ENCODE measurements around the gene SNAP91. TPM values are rescaled to one million over a fixed set of nuclear protein-coding genes. Genes with fewer than 3 reads are reported as not detected.
"Not testable (repeated sequence)": the region's sequence is repeated elsewhere in the genome, so short reads cannot be mapped to it uniquely, and the experiment has no call there.

The SNAP91 gene
- total RNA-seq, 1 experiment from 2014 or later, result 1.3 TPM

- Histone ChIP-seq H3K27ac (ENCODE audit: insufficient read length, low read depth, low read length) (no peak overlapping the region), H4K8ac (replicated peaks; ENCODE audit: insufficient read length, low read depth, low read length) (no peak overlapping the region), H4K91ac (ENCODE audit: insufficient read length, low read depth, low read length) (no peak overlapping the region), H4K5ac (ENCODE audit: insufficient read length, low read depth, low read length) (no peak overlapping the region), H3K4me1 (ENCODE audit: insufficient read depth, low read length) (peaks cover 2% of the 10 kb centered on the region; the same call in 1 of the 2 replicates), H2AK5ac (ENCODE audit: insufficient read length, low read length) (no peak overlapping the region), H3K4me2 (ENCODE audit: insufficient read depth, insufficient read length, low read length) (no peak overlapping the region), H2BK120ac (ENCODE audit: low read depth, low read length, poor library complexity, severe bottlenecking) (no peak overlapping the region), H3K14ac (ENCODE audit: insufficient read depth, low read length) (no peak overlapping the region), H2BK20ac (ENCODE audit: low read depth, low read length, poor library complexity, severe bottlenecking) (no peak overlapping the region), H4K20me1 (ENCODE audit: control insufficient read depth, insufficient read depth, insufficient read length) (no peaks in the 10 kb centered on the region), H2AFZ (ENCODE audit: low read length) (no peak overlapping the region), H3K27me3 (ENCODE audit: insufficient read depth, low read length) (no peaks in the 10 kb centered on the region), H3K9me3 (ENCODE audit: control insufficient read depth, low read depth, low read length) (no peaks in the 10 kb centered on the region), H3K79me1 (ENCODE audit: insufficient read depth, low read depth, low read length, poor library complexity, severe bottlenecking) (no peaks in the 10 kb centered on the region), H3K23ac (ENCODE audit: insufficient read length, low read depth, low read length) (no peak overlapping the region), H3K9ac (ENCODE audit: extremely low read depth, insufficient read length, low read length) (no peak overlapping the region), H3K56ac (ENCODE audit: insufficient read length, low read depth, low read length) (no peak overlapping the region), H2BK15ac (ENCODE audit: low read depth, low read length) (no peak overlapping the region), H3K4ac (ENCODE audit: low read depth, low read length) (no peak overlapping the region), H3K18ac (ENCODE audit: insufficient read length, low read depth, low read length) (no peak overlapping the region), H2BK12ac (ENCODE audit: insufficient read length, low read depth, low read length) (no peak overlapping the region), H3K79me2 (ENCODE audit: insufficient read depth, low read length) (no peaks in the 10 kb centered on the region), H2BK5ac (ENCODE audit: insufficient read length, low read length) (no peak overlapping the region), H3T11ph (ENCODE audit: low read length) (no peak overlapping the region), H3K23me2 (ENCODE audit: insufficient read length, low read depth, low read length, poor library complexity, severe bottlenecking) (no peaks in the 10 kb centered on the region)
- TF ChIP-seq CTCF (conservative IDR thresholded peaks at IDR 0.05), result no peak
- Mint-ChIP-seq H3K36me3 (ENCODE audit: insufficient read depth in 1 of 3, low read depth in 3 of 3) (no peaks in the 10 kb centered on the region; a peak in 1 of 7 replicates), H3K4me3 (no peak overlapping the region), H3K9me3 (no peaks in the 10 kb centered on the region), H3K27me3 (ENCODE audit: low read depth) (peaks cover 2% of the 10 kb centered on the region; the same call in 1 of the 2 replicates), H3K27ac (no peak overlapping the region), H3K4me1 (peaks cover 12 to 17% of the 10 kb centered on the region in 2 experiments)
- DNase-seq, result no peak
These were observed 152.0 kb downstream of the SNAP91 start for GRCh38 chr6:83556871-83557270.

GRCh38 chr6:83551748-83552147, 157.2 kb downstream of the SNAP91 start:
- not testable (repeated sequence) for H3K4me1 ChIP-seq (ENCODE audit: insufficient read depth, low read length); H2BK120ac ChIP-seq (ENCODE audit: low read depth, low read length, poor library complexity, severe bottlenecking); H3K27ac ChIP-seq (ENCODE audit: insufficient read length, low read depth, low read length); H3K9me3 Mint-ChIP-seq; H4K91ac ChIP-seq (ENCODE audit: insufficient read length, low read depth, low read length); H3K4me2 ChIP-seq (ENCODE audit: insufficient read depth, insufficient read length, low read length); H2BK12ac ChIP-seq (ENCODE audit: insufficient read length, low read depth, low read length); H3K27me3 Mint-ChIP-seq (ENCODE audit: low read depth); H4K8ac ChIP-seq (replicated peaks; ENCODE audit: insufficient read length, low read depth, low read length); H3K36me3 Mint-ChIP-seq (ENCODE audit: insufficient read depth in 1 of 3, low read depth in 3 of 3); H2BK5ac ChIP-seq (ENCODE audit: insufficient read length, low read length); H2AK5ac ChIP-seq (ENCODE audit: insufficient read length, low read length); H3K4me3 Mint-ChIP-seq; H3K23ac ChIP-seq (ENCODE audit: insufficient read length, low read depth, low read length); DNase-seq; H4K20me1 ChIP-seq (ENCODE audit: control insufficient read depth, insufficient read depth, insufficient read length); H3K79me2 ChIP-seq (ENCODE audit: insufficient read depth, low read length); H3K27ac Mint-ChIP-seq; H3K27me3 ChIP-seq (ENCODE audit: insufficient read depth, low read length); H3K14ac ChIP-seq (ENCODE audit: insufficient read depth, low read length); H3K4me1 Mint-ChIP-seq; H4K5ac ChIP-seq (ENCODE audit: insufficient read length, low read depth, low read length); H3K56ac ChIP-seq (ENCODE audit: insufficient read length, low read depth, low read length); H3K9me3 ChIP-seq (ENCODE audit: control insufficient read depth, low read depth, low read length); H3K4ac ChIP-seq (ENCODE audit: low read depth, low read length); H2BK20ac ChIP-seq (ENCODE audit: low read depth, low read length, poor library complexity, severe bottlenecking); H2BK15ac ChIP-seq (ENCODE audit: low read depth, low read length); H3K18ac ChIP-seq (ENCODE audit: insufficient read length, low read depth, low read length); H3K9ac ChIP-seq (ENCODE audit: extremely low read depth, insufficient read length, low read length); H3K79me1 ChIP-seq (ENCODE audit: insufficient read depth, low read depth, low read length, poor library complexity, severe bottlenecking); H3K23me2 ChIP-seq (ENCODE audit: insufficient read length, low read depth, low read length, poor library complexity, severe bottlenecking); H2AFZ ChIP-seq (ENCODE audit: low read length); H3T11ph ChIP-seq (ENCODE audit: low read length)
- no CpG with 5 or more reads among the region's 4 CpGs for WGBS (ENCODE audit: extremely low coverage, insufficient read length, low lambda C conversion rate)
